A673 (cell line): ENCODE results near the gene ST6GAL2. TPM values are rescaled to one million over a fixed set of nuclear protein-coding genes. Genes with fewer than 3 reads are reported as not detected.

ENCODE experiments used
- BruUV-seq: library from RNA; stranded (reverse); fragments of 400-500 nt; replicated peaks from 2 replicates; lab custom pipeline; 2021; lab: Mats Ljungman, UMichigan
- CTCF ChIA-PET: fragments of 300-600 bp; sonication (Branson Sonifier 250); formaldehyde crosslinking; loops from one replicate; lab custom pipeline; 2022; ENCODE audit warnings: antibody characterized with exemption; lab: Charles Lee
- POLR2A ChIA-PET: fragments of 300-600 bp; sonication (Branson Sonifier 250); formaldehyde crosslinking; loops from one replicate; lab custom pipeline; 2022; ENCODE audit warnings: antibody characterized with exemption; ENCODE audit not compliant: low non-redundant PET; lab: Charles Lee
- DNase-seq: peaks from one replicate; pipeline ENCODE4 v3.0.0-alpha.2; 2015; ENCODE audit warnings: low spot score
- H3K27ac ChIP-seq: fragments of 200-600 bp; sonication (generic); 2 replicates; pipeline ENCODE4 v1.5.1; 2016; ENCODE audit warnings: mixed run types, low read depth, mild to moderate bottlenecking, mixed read lengths, antibody characterized with exemption, low read length; ENCODE audit not compliant: poor library complexity, severe bottlenecking
- H3K27me3 ChIP-seq: fragments of 200-600 bp; sonication (generic); replicated peaks from 2 replicates; pipeline ENCODE4 v1.6.1; 2017; ENCODE audit warnings: mixed run types, low read depth, mild to moderate bottlenecking, mixed read lengths, antibody characterized with exemption, low read length; ENCODE audit not compliant: insufficient read depth, poor library complexity
- H3K36me3 ChIP-seq: fragments of 200-600 bp; sonication (generic); 2 replicates; pipeline ENCODE4 v1.6.1; 2016; ENCODE audit warnings: mixed run types, mild to moderate bottlenecking, mixed read lengths, antibody characterized with exemption, low read length; ENCODE audit not compliant: insufficient read depth, poor library complexity, severe bottlenecking
- H3K4me1 ChIP-seq: fragments of 200-600 bp; sonication (generic); 2 replicates; pipeline ENCODE4 v1.6.1; 2017; ENCODE audit warnings: mixed run types, mild to moderate bottlenecking, mixed read lengths, antibody characterized with exemption, low read length; ENCODE audit not compliant: insufficient read depth, poor library complexity, severe bottlenecking
- H3K4me3 ChIP-seq: fragments of 200-600 bp; sonication (generic); 2 replicates; pipeline ENCODE4 v1.5.1; 2016; ENCODE audit warnings: low read depth, mixed run types, mild to moderate bottlenecking, mixed read lengths, low read length; ENCODE audit not compliant: poor library complexity, severe bottlenecking
- H3K9me3 ChIP-seq: fragments of 200-600 bp; sonication (generic); 2 replicates; pipeline ENCODE4 v1.6.1; 2016; ENCODE audit warnings: mixed run types, low read depth, mild to moderate bottlenecking, mixed read lengths, antibody characterized with exemption, low read length; ENCODE audit not compliant: poor library complexity, severe bottlenecking
- CTCF ChIP-seq: fragments of 300-800, 200-600 bp; sonication (generic); conservative IDR thresholded peaks from 2 replicates; pipeline ENCODE4 v1.5.1; 2017; ENCODE audit warnings: low read depth, mild to moderate bottlenecking, antibody characterized with exemption, low read length, moderate library complexity, mixed read lengths
- EZH2 ChIP-seq: fragments of 200-600 bp; sonication (generic); IDR thresholded peaks from 2 replicates; pipeline ENCODE4 v1.6.1; 2017; ENCODE audit warnings: borderline replicate concordance, low read depth, mild to moderate bottlenecking, mixed read lengths, antibody characterized with exemption, low read length; ENCODE audit not compliant: poor library complexity, severe bottlenecking
- intact Hi-C: fragments of 100-400 bp; cut with micrococcal nuclease; formaldehyde crosslinking; loops from one replicate; pipeline ENCODE4 v1.10.0; 2022; ENCODE audit not compliant: unreplicated experiment
- total RNA-seq: library from RNA; stranded (reverse); gene quantifications from 2 replicates; pipeline ENCODE4 v1.2.3, GENCODE V29; 2021

Gene ST6GAL2
- total RNA-seq, 1 experiment from 2014 or later, result 0.56 TPM

GRCh38 chr2:106798826-106799552, 87.0 kb downstream of the ST6GAL2 start:
- Histone ChIP-seq H3K9me3 (no peaks in the 10 kb centered on the region), H3K4me3 (no peak overlapping the region), H3K4me1 (no peaks in the 10 kb centered on the region), H3K27me3 (no peaks in the 10 kb centered on the region), H3K36me3 (no peaks in the 10 kb centered on the region), H3K27ac (no peak overlapping the region)
- TF ChIP-seq EZH2 (no peak), CTCF (no peak)
- ChIA-PET POLR2A (no interaction called here), CTCF (no interaction called here)
- no TSS peak for BruUV-seq
- DNase-seq, result no peak
- intact Hi-C loops, result no loop called here

DNA sequence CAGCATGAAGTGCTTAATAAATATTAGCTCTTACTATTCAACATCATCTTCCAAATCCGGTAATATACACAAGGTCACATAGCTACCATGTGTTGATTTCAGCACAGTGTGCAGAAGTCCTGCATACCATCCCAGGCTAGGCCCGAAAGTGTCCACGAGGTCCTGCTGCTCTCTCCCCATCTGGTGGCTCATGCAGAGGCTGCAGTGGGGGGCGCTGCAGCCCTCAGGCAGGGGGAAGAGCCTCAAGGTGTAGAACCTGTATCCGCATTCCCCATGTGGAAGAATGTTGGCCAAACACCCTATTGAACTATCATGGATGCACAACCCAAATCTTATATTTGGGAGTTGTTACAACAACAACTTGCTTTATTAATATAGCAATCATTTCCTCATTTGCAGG, 88.5 kb downstream of the ST6GAL2 start:
- POLR2A ChIA-PET, result no interaction called here
- no peaks in the 10 kb centered on the region for H3K36me3 ChIP-seq
- H3K27ac ChIP-seq, result no peak overlapping the region
- intact Hi-C loops, result no loop called here
- no peak overlapping the region for H3K4me3 ChIP-seq
- no peak for DNase-seq
- H3K4me1 ChIP-seq, result no peaks in the 10 kb centered on the region
- no TSS peak for BruUV-seq
- TF ChIP-seq CTCF (no peak), EZH2 (no peak)
- H3K9me3 ChIP-seq, result no peaks in the 10 kb centered on the region
- no peaks in the 10 kb centered on the region for H3K27me3 ChIP-seq
- CTCF ChIA-PET, result no interaction called here

GRCh38 chr2:106792671-106793070, 93.3 kb downstream of the ST6GAL2 start:
- H3K27me3 ChIP-seq, result no peaks in the 10 kb centered on the region
- ChIA-PET POLR2A (no interaction called here), CTCF (no interaction called here)
- peaks cover 17% of the 10 kb centered on the region for H3K9me3 ChIP-seq
- H3K4me1 ChIP-seq, result no peaks in the 10 kb centered on the region
- intact Hi-C loops, result no loop called here
- TF ChIP-seq EZH2, result no peak
- TF ChIP-seq CTCF, result no peak
- BruUV-seq, result no TSS peak
- no peak overlapping the region for H3K27ac ChIP-seq
- no peak for DNase-seq
- H3K4me3 ChIP-seq, result no peak overlapping the region
- no peaks in the 10 kb centered on the region for H3K36me3 ChIP-seq
